Smooth muscle cell (in vitro differentiated cells): ENCODE measurements around the gene SNF8. TPM values are rescaled to one million over a fixed set of nuclear protein-coding genes. Genes with fewer than 3 reads are reported as not detected.
A peak's percentile ranks its signal among the peaks of the same experiment; 100 is the strongest.

ENCODE experiments used
- DNase-seq: peaks from one replicate; lab custom pipeline; 2025; ENCODE audit not compliant: unreplicated experiment; lab: John Stamatoyannopoulos, UW
- H2AFZ ChIP-seq: fragments of 200-600 bp; sonication (generic); 2 replicates; pipeline ENCODE4 v1.6.0; 2016; ENCODE audit warnings: antibody characterized with exemption, low read depth, mild to moderate bottlenecking
- H3F3A ChIP-seq: fragments of 200-600 bp; sonication (generic); 2 replicates; pipeline ENCODE4 v1.6.0; 2017; ENCODE audit warnings: antibody characterized with exemption, low read depth
- H3K27ac ChIP-seq: fragments of 200-600 bp; sonication (generic); 2 replicates; pipeline ENCODE4 v1.5.1; 2016; ENCODE audit warnings: low read depth, mild to moderate bottlenecking
- H3K27me3 ChIP-seq: fragments of 200-600 bp; sonication (generic); 2 replicates; pipeline ENCODE4 v1.6.1; 2016; ENCODE audit warnings: low read depth, mild to moderate bottlenecking
- H3K36me3 ChIP-seq: fragments of 200-600 bp; sonication (generic); 2 replicates; pipeline ENCODE4 v1.5.1; 2016; ENCODE audit warnings: low read depth
- H3K4me1 ChIP-seq: fragments of 200-600 bp; sonication (generic); 2 replicates; pipeline ENCODE4 v1.5.1; 2016; ENCODE audit warnings: low read depth
- H3K4me2 ChIP-seq: fragments of 200-600 bp; sonication (generic); 2 replicates; pipeline ENCODE4 v1.6.0; 2016; ENCODE audit warnings: mild to moderate bottlenecking
- H3K4me3 ChIP-seq: fragments of 200-600 bp; sonication (generic); 2 replicates; pipeline ENCODE4 v1.5.1; 2016; ENCODE audit warnings: mild to moderate bottlenecking
- H3K79me2 ChIP-seq: fragments of 200-600 bp; sonication (generic); 2 replicates; pipeline ENCODE4 v1.6.0; 2016; ENCODE audit warnings: low read depth, mild to moderate bottlenecking
- H3K9ac ChIP-seq: fragments of 200-600 bp; sonication (generic); 2 replicates; pipeline ENCODE4 v1.6.0; 2016; ENCODE audit warnings: low read depth
- H3K9me3 ChIP-seq: fragments of 200-600 bp; sonication (generic); replicated peaks from 2 replicates; pipeline ENCODE4 v1.5.1; 2016; ENCODE audit warnings: low read depth
- H4K20me1 ChIP-seq: fragments of 200-600 bp; sonication (generic); 2 replicates; pipeline ENCODE4 v1.6.0; 2016; ENCODE audit warnings: low read depth
- CTCF ChIP-seq: fragments of 200-600 bp; sonication (generic); IDR thresholded peaks from 2 replicates; pipeline ENCODE4 v1.5.1; 2017; ENCODE audit warnings: borderline replicate concordance, mild to moderate bottlenecking, antibody characterized with exemption; ENCODE audit not compliant: insufficient read depth, poor library complexity, severe bottlenecking
- WGBS: methylation state at CpG from one replicate; pipeline ENCODE4 v1.1.7; 2016; ENCODE audit warnings: low lambda C conversion rate; 5-methylcytosine and 5-hydroxymethylcytosine counted together
- polyA plus RNA-seq: library from polyadenylated mRNA; unstranded; fragments of >200 nt; fragmentation: Nextera tagmentation; extraction: Ambion mirVana; gene quantifications from 2 replicates; pipeline ENCODE4 v1.2.1, GENCODE V29; 2016
- total RNA-seq: library from RNA; depleted of rRNA; stranded (reverse); fragments of >200 nt; gene quantifications from 2 replicates; pipeline ENCODE4 v1.2.3, GENCODE V29; 2014

SNF8 gene
- total and polyA plus RNA-seq, 2 experiments from 2014 or later, result 69.6 to 260 TPM

GRCh38 chr17:48893646-48894508, 50.8 kb downstream of the SNF8 start:
- peaks cover 6% of the 10 kb centered on the region for H3F3A ChIP-seq

DNA sequence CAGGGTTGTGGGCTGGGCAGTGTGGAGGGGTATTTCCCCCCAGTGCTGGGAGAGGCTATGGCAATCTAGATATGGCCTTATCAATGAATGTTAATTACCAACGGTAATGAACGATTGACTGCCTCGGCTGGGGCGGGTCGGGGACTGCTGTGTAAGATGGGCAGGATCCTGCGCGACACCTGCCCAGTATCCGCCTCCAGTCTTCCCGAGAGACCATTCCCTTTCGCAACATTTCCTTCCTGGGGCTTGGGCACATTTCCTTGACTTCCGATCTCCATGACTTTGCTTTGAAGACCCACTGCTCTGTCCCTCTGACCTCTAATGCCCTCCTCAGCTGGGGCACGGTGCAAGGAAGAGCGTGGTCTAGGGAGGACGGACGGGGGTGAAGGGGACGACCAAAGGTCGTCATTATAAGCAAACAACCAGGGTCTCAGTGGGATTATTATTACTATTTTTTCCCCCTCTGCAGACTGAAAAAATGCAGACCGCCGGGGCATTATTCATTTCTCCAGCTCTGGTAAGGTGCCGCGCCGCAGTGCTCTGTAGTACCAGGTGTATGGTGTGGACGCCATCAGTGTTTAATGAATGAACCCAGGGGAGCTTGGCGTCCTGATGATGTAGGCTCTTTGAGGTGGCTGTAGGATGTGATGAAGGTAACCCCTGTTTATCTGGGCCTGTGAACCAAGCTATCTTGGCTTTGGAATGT, 51.5 kb downstream of the SNF8 start:
- no peaks in the 10 kb centered on the region for H3K27me3 ChIP-seq
- WGBS, result 2% methylated on average over 24 of the region's 24 CpGs
- no peaks in the 10 kb centered on the region for H3K9me3 ChIP-seq
- TF ChIP-seq CTCF, result no peak
- peak overlapping the region; percentile 45 for H2AFZ ChIP-seq
- H3K4me2 ChIP-seq, result peak overlapping the region; percentile 97
- H3F3A ChIP-seq, result peaks cover 6% of the 10 kb centered on the region
- no peaks in the 10 kb centered on the region for H3K36me3 ChIP-seq
- H3K4me1 ChIP-seq, result peaks cover 6% of the 10 kb centered on the region
- no peaks in the 10 kb centered on the region for H4K20me1 ChIP-seq
- no peak for DNase-seq
- H3K9ac ChIP-seq, result peak overlapping the region; percentile 90
- H3K27ac ChIP-seq, result peak overlapping the region; percentile 69
- peak overlapping the region; percentile 71 for H3K4me3 ChIP-seq
- H3K79me2 ChIP-seq, result peaks cover 24% of the 10 kb centered on the region

More at GRCh38 chr17:48893646-48894508, 50.8 kb downstream of the SNF8 start:
- WGBS, result 67% methylated on average over 5 of the region's 5 CpGs
- peak overlapping the region; percentile 71 for H3K4me3 ChIP-seq
- peak overlapping the region; percentile 97 for H3K4me2 ChIP-seq
- no peak for DNase-seq
- H3K9ac ChIP-seq, result peak overlapping the region; percentile 90
- TF ChIP-seq CTCF, result no peak
- no peaks in the 10 kb centered on the region for H3K27me3 ChIP-seq
- peaks cover 6% of the 10 kb centered on the region for H3K4me1 ChIP-seq
- no peaks in the 10 kb centered on the region for H3K9me3 ChIP-seq
- H3K79me2 ChIP-seq, result peaks cover 24% of the 10 kb centered on the region
- H2AFZ ChIP-seq, result no peak overlapping the region
- no peaks in the 10 kb centered on the region for H3K36me3 ChIP-seq
- H4K20me1 ChIP-seq, result no peaks in the 10 kb centered on the region
- no peak overlapping the region for H3K27ac ChIP-seq

DNA sequence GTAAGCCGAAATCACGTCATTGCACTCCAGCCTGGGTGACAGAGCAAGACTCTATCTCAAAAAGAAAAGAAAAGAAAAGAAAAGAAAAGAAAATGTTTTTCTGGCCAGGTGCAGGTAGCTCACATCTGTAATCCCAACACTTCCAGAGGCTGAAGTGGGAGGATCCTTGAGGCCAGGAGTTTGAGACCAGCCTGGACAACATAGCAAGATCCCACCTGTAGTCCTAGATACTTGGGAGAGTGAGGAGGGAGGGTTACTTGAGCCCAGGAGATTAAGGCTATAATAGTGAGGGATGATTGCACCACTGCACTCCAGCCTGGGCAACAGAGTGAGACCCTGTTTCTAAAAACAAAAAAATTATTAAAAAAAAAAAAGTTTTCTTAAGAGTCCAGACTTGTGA, 54.6 kb downstream of the SNF8 start:
- Histone ChIP-seq H3K27ac (no peak overlapping the region), H2AFZ (no peak overlapping the region), H3K36me3 (no peaks in the 10 kb centered on the region), H3K9ac (no peak overlapping the region), H3K4me2 (no peak overlapping the region), H3K4me1 (peaks cover 6% of the 10 kb centered on the region), H3K27me3 (no peaks in the 10 kb centered on the region), H3K4me3 (no peak overlapping the region), H3F3A (peaks cover 6% of the 10 kb centered on the region), H3K9me3 (no peaks in the 10 kb centered on the region), H4K20me1 (no peaks in the 10 kb centered on the region), H3K79me2 (peaks cover 24% of the 10 kb centered on the region)
- no peak for TF ChIP-seq CTCF
- WGBS, result 93% methylated on average over 2 of the region's 2 CpGs
- no peak for DNase-seq
